ENCODE results near the gene PLEKHA7.

Gene PLEKHA7

GRCh38 chr11:16804104-16804947 lies 209.9 kb downstream of the PLEKHA7 start:
- peak; percentile 25 for DNase-seq

GRCh38 chr11:16801288-16801980 lies 212.8 kb downstream of the PLEKHA7 start:
- DNase-seq: no peak

GRCh38 chr11:16800382-16800781 lies 213.8 kb downstream of the PLEKHA7 start:
- no peak for DNase-seq

GRCh38 chr11:16799890-16800289 lies 214.3 kb downstream of the PLEKHA7 start:
- no peak for DNase-seq

GRCh38 chr11:16799221-16799620 lies 215.0 kb downstream of the PLEKHA7 start:
- DNase-seq: peak; percentile 7

GRCh38 chr11:16797776-16798175 lies 216.4 kb downstream of the PLEKHA7 start:
- DNase-seq: no peak

GRCh38 chr11:16796311-16796710 lies 217.9 kb downstream of the PLEKHA7 start:
- peak; percentile 6 for DNase-seq

- no peak for DNase-seq
These were observed 219.1 kb downstream of the PLEKHA7 start for GRCh38 chr11:16795146-16795545.

GRCh38 chr11:16794047-16794818 lies 220.0 kb downstream of the PLEKHA7 start:
- DNase-seq: no peak

- DNase-seq: no peak
These were observed 220.7 kb downstream of the PLEKHA7 start for GRCh38 chr11:16793511-16793910.

- no peak for DNase-seq
These were observed 221.2 kb downstream of the PLEKHA7 start for GRCh38 chr11:16793009-16793408.

GRCh38 chr11:16792426-16792825 lies 221.8 kb downstream of the PLEKHA7 start:
- peak; percentile 2 for DNase-seq

GRCh38 chr11:16791191-16791961 lies 222.8 kb downstream of the PLEKHA7 start:
- DNase-seq: peak; percentile 3

GRCh38 chr11:16790486-16791190 lies 223.6 kb downstream of the PLEKHA7 start:
- no peak for DNase-seq

GRCh38 chr11:16789560-16790485 lies 224.4 kb downstream of the PLEKHA7 start:
- DNase-seq: no peak

- no peak for DNase-seq
These were observed 225.2 kb downstream of the PLEKHA7 start for GRCh38 chr11:16789063-16789420.

- DNase-seq: peak; percentile 71
These were observed 225.8 kb downstream of the PLEKHA7 start for GRCh38 chr11:16788141-16789062.

- DNase-seq: no peak
These were observed 227.0 kb downstream of the PLEKHA7 start for GRCh38 chr11:16787035-16787742.

GRCh38 chr11:16786131-16786530 lies 228.1 kb downstream of the PLEKHA7 start:
- DNase-seq: no peak

Measured in OCI-M1 (cell line).